K562 (cell line): ENCODE data around the gene BEST1. TPM values are rescaled to one million over a fixed set of nuclear protein-coding genes. Genes with fewer than 3 reads are reported as not detected.

Source experiments
- ATAC-seq: fragments of 200-7000 bp; cut with Tn5 transposase; 3 replicates; pipeline ENCODE4 v1.9.1; 2020; ENCODE audit warnings: moderate library complexity
- BruUV-seq: library from RNA; stranded (reverse); fragments of 400-500 nt; replicated peaks from 2 replicates; lab custom pipeline; 2021; lab: Mats Ljungman, UMichigan
- CTCF ChIA-PET: fragments of 300-600 bp; formaldehyde crosslinking; extraction: SDS; loops from one replicate; lab custom pipeline; 2021; ENCODE audit warnings: low intra/inter-chr PET ratio; lab: Yijun Ruan, JAX
- POLR2A ChIA-PET: fragments of 300-600, 350-650 bp; sonication (Branson Sonifier 250); formaldehyde crosslinking; extraction: SDS; loops from one replicate; lab custom pipeline; 2021; ENCODE audit warnings: antibody characterized with exemption, inconsistent platforms; lab: Yijun Ruan, JAX
- DNase-seq, 4 experiments: peaks; one replicate each; pipeline versions ENCODE4 v3.0.0 to v3.0.0-alpha.2; 2011 to 2018; ENCODE audit warnings: low spot score in 3 of 4, mixed read lengths in 3 of 4; ENCODE audit errors: extremely low read depth in 1 of 4
- FAIRE-seq: peaks from 2 replicates; lab custom pipeline; 2011; peaks lifted over from hg19 to GRCh38; lab: Jason Lieb, UNC
- H2AFZ ChIP-seq: 2 replicates; pipeline ENCODE4 v1.6.0; 2011; ENCODE audit warnings: low read depth, low read length, control low read depth, inconsistent platforms
- H3K27ac ChIP-seq: fragments of 200-600 bp; 3 replicates; pipeline ENCODE4 v1.8.0; 2011; ENCODE audit warnings: low read depth, mild to moderate bottlenecking, control low read depth, inconsistent platforms, low read length, moderate library complexity, mixed read lengths; ENCODE audit errors: extremely low read depth
- H3K27me3 ChIP-seq, 2 experiments: fragments of 300-600 bp in 1 of 2; 2 replicates in 1 of 2; 3 replicates in 1 of 2; pipeline versions ENCODE4 v1.6.0 to v1.8.0; 2011; ENCODE audit warnings: inconsistent platforms in 2 of 2, low read length in 2 of 2, mild to moderate bottlenecking in 1 of 2, mixed read lengths in 1 of 2, moderate library complexity in 1 of 2; ENCODE audit not compliant: control insufficient read depth in 2 of 2, insufficient read depth in 2 of 2
- H3K36me3 ChIP-seq: fragments of 300-600 bp; 3 replicates; pipeline ENCODE4 v1.8.0; 2011; ENCODE audit warnings: mild to moderate bottlenecking, low read length, inconsistent platforms; ENCODE audit not compliant: control insufficient read depth, insufficient read depth
- H3K4me1 ChIP-seq, 2 experiments: fragments of 200-600 bp in 1 of 2; replicated peaks in 1 of 2; 2 replicates in 1 of 2; 3 replicates in 1 of 2; pipeline versions ENCODE4 v1.5.1 to v1.8.0; 2011; ENCODE audit warnings: inconsistent platforms in 2 of 2, low read length in 2 of 2, mild to moderate bottlenecking in 1 of 2, mixed read lengths in 1 of 2, moderate library complexity in 1 of 2; ENCODE audit not compliant: control insufficient read depth in 2 of 2, insufficient read depth in 2 of 2
- H3K4me2 ChIP-seq: 2 replicates; pipeline ENCODE4 v1.6.1; 2011; ENCODE audit warnings: low read length, control low read depth, inconsistent platforms, mixed read lengths; ENCODE audit not compliant: insufficient read depth
- H3K4me3 ChIP-seq: fragments of 200-600 bp; sonication (generic), shearing (Covaris generic); 2 replicates; pipeline ENCODE4 v1.5.1; 2016; ENCODE audit warnings: control low read depth, inconsistent platforms
- H3K79me2 ChIP-seq: fragments of 200-600 bp; 3 replicates; pipeline ENCODE4 v1.8.0; 2011; ENCODE audit warnings: low read length, inconsistent platforms; ENCODE audit not compliant: control insufficient read depth, insufficient read depth
- H3K9ac ChIP-seq, 2 experiments: 2 replicates each; pipeline versions ENCODE4 v1.6.0 to v1.6.1; 2011; ENCODE audit warnings: low read depth in 2 of 2, low read length in 2 of 2, control low read depth in 1 of 2, inconsistent platforms in 1 of 2, mild to moderate bottlenecking in 1 of 2, mixed read lengths in 1 of 2; ENCODE audit not compliant: insufficient read depth in 1 of 2
- H3K9me1 ChIP-seq: one replicate; pipeline ENCODE4 v1.6.0; 2011; ENCODE audit warnings: inconsistent platforms, mild to moderate bottlenecking, low read length, moderate library complexity; ENCODE audit not compliant: control insufficient read depth, insufficient read depth
- H3K9me3 ChIP-seq: replicated peaks from 2 replicates; pipeline ENCODE4 v1.5.1; 2011; ENCODE audit warnings: low read depth, low read length, inconsistent platforms; ENCODE audit not compliant: control insufficient read depth, insufficient read depth
- H4K20me1 ChIP-seq: replicated peaks from 2 replicates; pipeline ENCODE4 v1.6.1; 2011; ENCODE audit warnings: low read length, inconsistent platforms, mixed read lengths; ENCODE audit not compliant: control insufficient read depth, insufficient read depth
- ADNP ChIP-seq: fragments of 200-800 bp; sonication (Bioruptor generic); IDR thresholded peaks from 2 replicates; pipeline ENCODE4 v1.6.1; 2016; ENCODE audit warnings: missing genetic modification characterization, missing compliant biosample characterization
- BCOR ChIP-seq: fragments of 450-650 bp; IDR thresholded peaks from 2 replicates; pipeline ENCODE4 v1.6.1; 2016
- CBX1 ChIP-seq: sonication (generic); IDR thresholded peaks from 2 replicates; pipeline ENCODE4 v1.6.1; 2016; ENCODE audit warnings: antibody characterized with exemption, low read depth, mild to moderate bottlenecking
- EHMT2 ChIP-seq: fragments of 450-650 bp; IDR thresholded peaks from 2 replicates; pipeline ENCODE4 v1.6.1; 2018; ENCODE audit warnings: antibody characterized with exemption
- KDM1A ChIP-seq, 2 experiments: fragments of 450-650 bp; IDR thresholded peaks; 2 replicates each; pipeline ENCODE4 v1.6.1; 2016; ENCODE audit warnings: mild to moderate bottlenecking in 2 of 2
- NR4A1 ChIP-seq, 2 experiments: fragments of 250-450 bp in 1 of 2; fragments of 450-650 bp in 1 of 2; sonication (Bioruptor Pico) in 1 of 2; IDR thresholded peaks; 2 replicates each; pipeline versions ENCODE4 v1.4.0 to v1.6.1; 2016 to 2020; ENCODE audit warnings: mild to moderate bottlenecking in 2 of 2, missing compliant biosample characterization in 1 of 2, missing genetic modification characterization in 1 of 2, moderate library complexity in 1 of 2
- POLR2G ChIP-seq: fragments of 200-400 bp; formaldehyde crosslinking; IDR thresholded peaks from 2 replicates; pipeline ENCODE4 v1.6.1; 2017; ENCODE audit warnings: low read depth, mild to moderate bottlenecking, antibody characterized with exemption, low read length, moderate library complexity
- RBM25 ChIP-seq: fragments of 200-400 bp; formaldehyde crosslinking; IDR thresholded peaks from 2 replicates; pipeline ENCODE4 v1.6.1; 2018; ENCODE audit warnings: low read length, low read depth, moderate library complexity; ENCODE audit not compliant: severe bottlenecking
- RCOR1 ChIP-seq, 2 experiments: IDR thresholded peaks; 2 replicates each; pipeline ENCODE4 v1.6.1; 2012; ENCODE audit warnings: low read depth in 2 of 2, low read length in 2 of 2, borderline replicate concordance in 1 of 2, improper control_type of control experiment in 1 of 2
- SP2 ChIP-seq: IDR thresholded peaks from 2 replicates; pipeline ENCODE4 v1.6.1; 2011; ENCODE audit warnings: mild to moderate bottlenecking, low read depth, low read length, moderate library complexity; ENCODE audit not compliant: poor library complexity, severe bottlenecking; ENCODE audit errors: extremely low read depth
- ZNF436 ChIP-seq: fragments of 250-450, 450-650 bp; sonication (Bioruptor Pico); formaldehyde crosslinking; IDR thresholded peaks from 2 replicates; pipeline ENCODE4 v1.7.0; 2020; ENCODE audit warnings: mild to moderate bottlenecking
- ZNF583 ChIP-seq: fragments of 250-450 bp; sonication (Bioruptor Pico); IDR thresholded peaks from 2 replicates; pipeline ENCODE4 v1.4.0; 2020
- WGBS: fragments of 100-300 bp; shearing (Covaris generic); methylation state at CpG from one replicate; pipeline ENCODE4 v1.1.6; 2016; ENCODE audit warnings: low coverage, mixed read lengths; ENCODE audit not compliant: insufficient coverage; ENCODE audit errors: missing lambda C conversion rate; 5-methylcytosine and 5-hydroxymethylcytosine counted together
- in situ Hi-C: fragments of 300-500 bp; cut with MboI; formaldehyde crosslinking; loops from 4 replicates; pipeline ENCODE4 v1.15.0; 2018; ENCODE audit warnings: inconsistent platforms, mixed read lengths
- intact Hi-C: fragments of 100-400 bp; cut with micrococcal nuclease; formaldehyde crosslinking; loops from 2 replicates; pipeline ENCODE4 v1.14.2; 2022
- polyA plus RNA-seq, 8 experiments: library from polyadenylated mRNA; depleted of rRNA in 4 of 8; stranded (reverse) in 5 of 8; unstranded in 3 of 8; fragments of >200 nt; fragmentation: Nextera tagmentation in 2 of 8; fragmentation: Illumina TruSeq in 1 of 8; extraction: Ambion mirVana in 2 of 8; extraction: Trizol in 1 of 8; gene quantifications; 2 replicates each; pipeline versions ENCODE4 v1.2.1 to v1.2.3, GENCODE V29; 2011 to 2014; ENCODE audit warnings: inconsistent platforms in 1 of 8, missing spikeins in 1 of 8
- total RNA-seq, 7 experiments: library from RNA; depleted of rRNA in 6 of 7; stranded (reverse); fragments of >200 nt in 6 of 7; fragmentation: Illumina TruSeq in 2 of 7; extraction: Trizol in 2 of 7; gene quantifications; 2 replicates each; pipeline versions ENCODE4 v1.2.1 to v1.2.3, GENCODE V29; 2011 to 2021; ENCODE audit warnings: low replicate concordance in 1 of 7
- TF ChIP-seq, protein P1 (sequence below): IDR thresholded peaks from 3 replicates; pipeline ENCODE4 v1.6.1; 2011; ENCODE audit warnings: borderline replicate concordance, mild to moderate bottlenecking; ENCODE audit not compliant: insufficient read length, insufficient read depth

BEST1 gene
- total and polyA plus RNA-seq, 9 of the 15 experiments (the other 6 are each of a cell fraction or from before 2014, with no cell fraction given), result 0.07 to 1.3 (median 0.40) TPM

- TF ChIP-seq NR4A1 (CRISPR knock-in tag; IDR thresholded peaks at IDR 0.05) (no peak), NR4A1 (tag; IDR thresholded peaks at IDR 0.05) (no peak)
- TF ChIP-seq, all 486 proteins: peak for 19
Observed at GRCh38 chr11:61959114-61959513, 9.0 kb downstream of the BEST1 start (continued).

DNA sequence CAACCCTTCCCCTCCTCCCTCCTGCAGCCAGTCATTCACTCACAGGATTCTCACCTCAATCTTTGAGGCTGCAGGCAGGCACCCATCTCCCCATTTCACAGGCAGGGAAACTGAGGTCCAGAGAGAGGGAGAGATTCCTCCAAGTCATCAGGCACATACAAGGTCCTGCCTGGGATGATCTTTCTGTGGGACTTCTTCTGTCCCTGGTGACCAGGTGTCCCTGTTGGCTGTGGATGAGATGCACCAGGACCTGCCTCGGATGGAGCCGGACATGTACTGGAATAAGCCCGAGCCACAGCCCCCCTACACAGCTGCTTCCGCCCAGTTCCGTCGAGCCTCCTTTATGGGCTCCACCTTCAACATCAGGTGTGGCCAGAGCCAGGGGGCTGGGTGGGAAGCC is 9.5 kb downstream of the BEST1 start:
- POLR2A ChIA-PET, result interaction anchor here (11.8 kb wide), 1 partner anchor 11 kb away, joined by 327 read pairs; the partner anchor contains the start of gene BEST1
- Histone ChIP-seq H3K79me2 (peaks cover 14% of the 10 kb centered on the region), H3K4me2 (no peak overlapping the region), H4K20me1 (peaks cover 20% of the 10 kb centered on the region), H3K36me3 (peaks cover 17% of the 10 kb centered on the region), H3K4me1 (peaks cover 47% of the 10 kb centered on the region in 2 experiments), H2AFZ (no peak overlapping the region), H3K9me3 (no peaks in the 10 kb centered on the region), H3K9me1 (peaks cover 6% of the 10 kb centered on the region), H3K4me3 (no peak overlapping the region), H3K27me3 (no peaks in the 10 kb centered on the region), H3K9ac (no peak overlapping the region; a peak in 1 of 4 replicates), H3K27ac (no peak overlapping the region)
- DNase-seq (peak in 1 of 4 experiments; percentile 3), ATAC-seq (no peak), FAIRE-seq (no peak)
- in situ Hi-C loops, result no loop called here
- 86% methylated on average over 6 of the region's 6 CpGs for WGBS
- no TSS peak for BruUV-seq
- no peak for TF ChIP-seq SP2
- TF ChIP-seq RBM25, result peak; percentile 85
- TF ChIP-seq ADNP (tag), result peak; percentile 66; the same call in 1 of the 2 replicates
- TF ChIP-seq ZNF583 (CRISPR knock-in tag), result no peak
- peak; percentile 64; the same call in 1 of the 2 replicates for TF ChIP-seq CBX1
- TF ChIP-seq BCOR, result peak; percentile 78
- peak; percentile 41 to 63; a peak in 2 of 4 replicates for TF ChIP-seq KDM1A (IDR thresholded peaks at IDR 0.05)
- TF ChIP-seq ZNF436 (CRISPR knock-in tag), result no peak
- TF ChIP-seq EHMT2, result no peak
- peak in 1 of 2 experiments; percentile 39; a peak in 2 of 4 replicates for TF ChIP-seq RCOR1 (IDR thresholded peaks at IDR 0.05; ENCODE audit: borderline replicate concordance in 1 of 2, low read depth in 2 of 2, low read length in 2 of 2)
- TF ChIP-seq, protein P1, sequence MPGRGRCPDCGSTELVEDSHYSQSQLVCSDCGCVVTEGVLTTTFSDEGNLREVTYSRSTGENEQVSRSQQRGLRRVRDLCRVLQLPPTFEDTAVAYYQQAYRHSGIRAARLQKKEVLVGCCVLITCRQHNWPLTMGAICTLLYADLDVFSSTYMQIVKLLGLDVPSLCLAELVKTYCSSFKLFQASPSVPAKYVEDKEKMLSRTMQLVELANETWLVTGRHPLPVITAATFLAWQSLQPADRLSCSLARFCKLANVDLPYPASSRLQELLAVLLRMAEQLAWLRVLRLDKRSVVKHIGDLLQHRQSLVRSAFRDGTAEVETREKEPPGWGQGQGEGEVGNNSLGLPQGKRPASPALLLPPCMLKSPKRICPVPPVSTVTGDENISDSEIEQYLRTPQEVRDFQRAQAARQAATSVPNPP, result no peak
- TF ChIP-seq POLR2G, result 0 out of 2 replicates have a peak, but pooled peaks have one; percentile 24
- intact Hi-C loops, result no loop called here
- CTCF ChIA-PET, result no interaction called here
